Neural cell (in vitro differentiated cells): ENCODE measurements around the gene CELSR1. TPM values are rescaled to one million over a fixed set of nuclear protein-coding genes. Genes with fewer than 3 reads are reported as not detected.

ENCODE experiments used
- H2AFZ ChIP-seq: fragments of 200-600, 300-800 bp; sonication (generic), shearing (Covaris generic); 2 replicates; pipeline ENCODE4 v1.6.0; 2014; ENCODE audit warnings: low read depth, mild to moderate bottlenecking, antibody characterized with exemption, low read length, moderate library complexity
- H3F3A ChIP-seq: fragments of 200-600 bp; shearing (Covaris generic); 2 replicates; pipeline ENCODE4 v1.6.1; 2016; ENCODE audit warnings: mild to moderate bottlenecking, moderate library complexity, mixed read lengths, antibody characterized with exemption, low read length; ENCODE audit not compliant: insufficient read depth, poor library complexity, severe bottlenecking
- H3K27ac ChIP-seq: fragments of 200-600, 300-800 bp; sonication (generic), shearing (Covaris generic); 2 replicates; pipeline ENCODE4 v1.5.1; 2014; ENCODE audit warnings: mild to moderate bottlenecking, low read length, moderate library complexity
- H3K27me3 ChIP-seq: fragments of 300-800, 200-600 bp; sonication (generic), shearing (Covaris generic); 2 replicates; pipeline ENCODE4 v1.6.0; 2014; ENCODE audit warnings: mild to moderate bottlenecking, low read depth, low read length, moderate library complexity; ENCODE audit not compliant: insufficient read depth
- H3K36me3 ChIP-seq: fragments of 300-800, 200-600 bp; sonication (generic), shearing (Covaris generic); 2 replicates; pipeline ENCODE4 v1.5.1; 2014; ENCODE audit warnings: mild to moderate bottlenecking, antibody characterized with exemption, low read length, moderate library complexity; ENCODE audit not compliant: insufficient read depth
- H3K4me2 ChIP-seq: fragments of 300-800, 200-600 bp; sonication (generic), shearing (Covaris generic); 2 replicates; pipeline ENCODE4 v1.6.0; 2014; ENCODE audit warnings: mild to moderate bottlenecking, low read length
- H3K4me3 ChIP-seq: fragments of 300-800, 200-600 bp; sonication (generic), shearing (Covaris generic); 2 replicates; pipeline ENCODE4 v1.5.1; 2014; ENCODE audit warnings: mild to moderate bottlenecking, low read length, moderate library complexity
- H3K79me2 ChIP-seq: fragments of 200-600 bp; shearing (Covaris generic); replicated peaks from 2 replicates; pipeline ENCODE4 v1.6.0; 2014; ENCODE audit warnings: mild to moderate bottlenecking, low read length, moderate library complexity; ENCODE audit not compliant: insufficient read depth
- H3K9ac ChIP-seq: fragments of 300-800, 200-600 bp; sonication (generic), shearing (Covaris generic); 2 replicates; pipeline ENCODE4 v1.6.1; 2016; ENCODE audit warnings: mild to moderate bottlenecking, low read length, mixed read lengths
- H3K9me2 ChIP-seq: fragments of 200-600 bp; shearing (Covaris generic); 2 replicates; pipeline ENCODE4 v1.6.1; 2016; ENCODE audit warnings: mild to moderate bottlenecking, low read length, mixed read lengths; ENCODE audit not compliant: insufficient read depth
- H3K9me3 ChIP-seq: fragments of 200-600, 300-800 bp; sonication (generic), shearing (Covaris generic); 2 replicates; pipeline ENCODE4 v1.6.1; 2016; ENCODE audit warnings: mild to moderate bottlenecking, mixed run types, low read length, moderate library complexity, mixed read lengths
- H4K20me1 ChIP-seq: fragments of 200-600 bp; shearing (Covaris generic); 2 replicates; pipeline ENCODE4 v1.6.1; 2016; ENCODE audit warnings: mild to moderate bottlenecking, mixed run types; ENCODE audit not compliant: insufficient read depth
- CTCF ChIP-seq: fragments of 450-650 bp; IDR thresholded peaks from 2 replicates; pipeline ENCODE4 v1.5.1; 2014; ENCODE audit warnings: antibody characterized with exemption, mild to moderate bottlenecking, moderate library complexity; ENCODE audit not compliant: poor library complexity, severe bottlenecking
- EZH2 ChIP-seq: fragments of 200-600, 300-800 bp; shearing (Covaris generic), sonication (generic); IDR thresholded peaks from 2 replicates; pipeline ENCODE4 v1.6.1; 2014; ENCODE audit warnings: antibody characterized with exemption, low read length, borderline replicate concordance, mild to moderate bottlenecking; ENCODE audit not compliant: insufficient read depth, poor library complexity, severe bottlenecking
- MXI1 ChIP-seq: fragments of 450-650 bp; conservative IDR thresholded peaks from 2 replicates; pipeline ENCODE4 v1.6.1; 2014; ENCODE audit warnings: antibody characterized with exemption, mild to moderate bottlenecking; ENCODE audit not compliant: poor library complexity, severe bottlenecking
- POLR2AphosphoS5 ChIP-seq: IDR thresholded peaks from 2 replicates; pipeline ENCODE4 v1.6.1; 2012
- RAD21 ChIP-seq: fragments of 450-650 bp; conservative IDR thresholded peaks from 2 replicates; pipeline ENCODE4 v1.6.1; 2014; ENCODE audit warnings: antibody characterized with exemption, mild to moderate bottlenecking, moderate library complexity
- REST ChIP-seq: IDR thresholded peaks from 2 replicates; pipeline ENCODE4 v1.6.1; 2012; ENCODE audit warnings: borderline replicate concordance
- SMC3 ChIP-seq: fragments of 450-650 bp; conservative IDR thresholded peaks from 2 replicates; pipeline ENCODE4 v1.6.1; 2014; ENCODE audit warnings: antibody characterized with exemption, mild to moderate bottlenecking, moderate library complexity; ENCODE audit not compliant: poor library complexity
- TAF1 ChIP-seq: IDR thresholded peaks from 2 replicates; pipeline ENCODE4 v1.6.1; 2012; ENCODE audit warnings: low read depth
- polyA plus RNA-seq: library from polyadenylated mRNA; depleted of rRNA; stranded (reverse); fragments of >200 nt; gene quantifications from 2 replicates; pipeline ENCODE4 v1.2.3, GENCODE V29; 2014

The CELSR1 gene
- polyA plus RNA-seq, 1 donor from 2014 or later = 0.14 TPM

GRCh38 chr22:46556775-46557174 is 19.4 kb upstream of the CELSR1 start:
- TF ChIP-seq SMC3 (no peak), CTCF (no peak), RAD21 (no peak), MXI1 (no peak)

GRCh38 chr22:46553189-46553588 is 15.8 kb upstream of the CELSR1 start:
- no peaks in the 10 kb centered on the region for H3K36me3 ChIP-seq
- H3K4me3 ChIP-seq = no peak overlapping the region
- no peaks in the 10 kb centered on the region for H3K9me2 ChIP-seq
- no peak overlapping the region for H3K9ac ChIP-seq
- H2AFZ ChIP-seq = no peak overlapping the region
- H3K27me3 ChIP-seq = no peaks in the 10 kb centered on the region
- peaks cover 11% of the 10 kb centered on the region for H3K9me3 ChIP-seq
- no peak overlapping the region for H3K27ac ChIP-seq
- no peaks in the 10 kb centered on the region for H3K79me2 ChIP-seq
- H4K20me1 ChIP-seq = no peaks in the 10 kb centered on the region
- H3K4me2 ChIP-seq = no peak overlapping the region
- TF ChIP-seq EZH2 = no peak
- TF ChIP-seq CTCF = no peak
- TF ChIP-seq POLR2AphosphoS5 = no peak
- no peak for TF ChIP-seq REST
- TF ChIP-seq TAF1 = no peak
- TF ChIP-seq MXI1 = no peak
- no peak for TF ChIP-seq SMC3
- no peaks in the 10 kb centered on the region for H3F3A ChIP-seq

More at GRCh38 chr22:46556775-46557174, 19.4 kb upstream of the CELSR1 start:
- no peaks in the 10 kb centered on the region for H3K79me2 ChIP-seq
- H3K27ac ChIP-seq = no peak overlapping the region
- no peak overlapping the region for H2AFZ ChIP-seq
- no peak overlapping the region for H3K4me3 ChIP-seq
- H3K36me3 ChIP-seq = no peaks in the 10 kb centered on the region
- no peaks in the 10 kb centered on the region for H3K9me2 ChIP-seq
- H3K9ac ChIP-seq = no peak overlapping the region
- no peaks in the 10 kb centered on the region for H4K20me1 ChIP-seq
- H3K4me2 ChIP-seq = no peak overlapping the region
- no peaks in the 10 kb centered on the region for H3K27me3 ChIP-seq
- H3F3A ChIP-seq = no peaks in the 10 kb centered on the region
- peaks cover 11% of the 10 kb centered on the region for H3K9me3 ChIP-seq
